CD4-positive, alpha-beta T cell (primary cell): ENCODE data around the gene FAM163B. TPM values are rescaled to one million over a fixed set of nuclear protein-coding genes. Genes with fewer than 3 reads are reported as not detected.

Source experiments
- ATAC-seq: fragments of 200-7000 bp; cut with Tn5 transposase; one replicate; pipeline ENCODE4 v1.10.0; 2022; ENCODE audit warnings: mild to moderate bottlenecking; ENCODE audit not compliant: poor library complexity
- CTCF ChIA-PET: fragments of 350-600 bp; sonication (Branson Sonifier 250); formaldehyde crosslinking; loops from one replicate; lab custom pipeline; 2021; ENCODE audit warnings: antibody characterized with exemption, inconsistent platforms; lab: Charles Lee
- POLR2A ChIA-PET: fragments of 350-600 bp; sonication (Branson Sonifier 250); formaldehyde crosslinking; loops from one replicate; lab custom pipeline; 2021; ENCODE audit warnings: antibody characterized with exemption, inconsistent platforms; lab: Charles Lee
- DNase-seq, 14 experiments: peaks; one replicate each; pipeline ENCODE4 v3.0.0-alpha.2; 2013 to 2020; ENCODE audit warnings: mixed read lengths in 2 of 14
- H3K27ac ChIP-seq, 2 donors: one replicate each; pipeline versions ENCODE4 v1.5.1 to v1.7.0; 2013; ENCODE audit warnings: low read length in 2 of 2, low read depth in 1 of 2, mild to moderate bottlenecking in 1 of 2
- H3K27me3 ChIP-seq, 2 experiments: 1 replicate in 1 of 2; 2 replicates in 1 of 2; pipeline versions ENCODE4 v1.6.1 to v1.7.0; 2013; ENCODE audit warnings: low read length in 2 of 2, control low read depth in 1 of 2, mild to moderate bottlenecking in 1 of 2, moderate library complexity in 1 of 2; ENCODE audit not compliant: insufficient read depth in 2 of 2, control insufficient read depth in 1 of 2
- H3K36me3 ChIP-seq: one replicate; pipeline ENCODE4 v1.6.1; 2013; ENCODE audit warnings: low read length, control low read depth; ENCODE audit not compliant: insufficient read depth
- H3K4me1 ChIP-seq: one replicate; pipeline ENCODE4 v1.6.1; 2013; ENCODE audit warnings: low read length, control low read depth; ENCODE audit not compliant: insufficient read depth
- H3K4me3 ChIP-seq: one replicate; pipeline ENCODE4 v1.5.1; 2013; ENCODE audit warnings: mild to moderate bottlenecking, low read length, moderate library complexity
- H3K9me3 ChIP-seq, 2 experiments: 1 replicate in 1 of 2; 2 replicates in 1 of 2; pipeline versions ENCODE4 v1.6.1 to v1.7.0; 2013; ENCODE audit warnings: low read length in 2 of 2, mild to moderate bottlenecking in 2 of 2, control low read depth in 1 of 2, moderate library complexity in 1 of 2; ENCODE audit not compliant: control insufficient read depth in 1 of 2, insufficient read depth in 1 of 2
- H3K27ac Mint-ChIP-seq: one replicate; pipeline ENCODE4 v1.8.0; 2020; ENCODE audit warnings: mixed read lengths
- H3K27me3 Mint-ChIP-seq: one replicate; pipeline ENCODE4 v1.8.0; 2021; ENCODE audit warnings: mixed read lengths
- H3K36me3 Mint-ChIP-seq: one replicate; pipeline ENCODE4 v1.8.0; 2021; ENCODE audit warnings: low read depth, mixed read lengths
- H3K4me1 Mint-ChIP-seq: one replicate; pipeline ENCODE4 v1.8.0; 2021; ENCODE audit warnings: low read depth, mixed read lengths
- H3K4me3 Mint-ChIP-seq: one replicate; pipeline ENCODE4 v1.8.0; 2020; ENCODE audit warnings: mild to moderate bottlenecking, mixed read lengths
- H3K9me3 Mint-ChIP-seq: one replicate; pipeline ENCODE4 v1.8.0; 2020; ENCODE audit warnings: mixed read lengths
- CTCF ChIP-seq: fragments of 200-600 bp; IDR thresholded peaks from one replicate; pipeline ENCODE4 v1.8.0; 2022; ENCODE audit warnings: antibody characterized with exemption, mild to moderate bottlenecking
- intact Hi-C, 2 experiments: fragments of 100-400 bp; cut with DNase I in 1 of 2; cut with micrococcal nuclease in 1 of 2; formaldehyde crosslinking; loops; one replicate each; pipeline versions ENCODE4 v1.15.1 to v1.9.0; 2023 to 2025; cut with DNase I, micrococcal nuclease
- total RNA-seq, 174 experiments: library from RNA in 2 of 174; stranded (reverse) in 2 of 174; gene quantifications; one replicate each; pipeline ENCODE4 v1.2.3 and lab custom pipeline; 2021 to 2026

Gene FAM163B
- total RNA-seq, 2 experiments from 2014 or later: not detected

GRCh38 chr9:133529457-133529856 is 79.7 kb downstream of the FAM163B start:
- CTCF ChIA-PET: no interaction called here
- no peaks in the 10 kb centered on the region for H3K36me3 Mint-ChIP-seq
- intact Hi-C loops: no loop called here
- H3K4me1 Mint-ChIP-seq: peaks cover 23% of the 10 kb centered on the region
- no peak for TF ChIP-seq CTCF
- H3K27me3 ChIP-seq: peaks cover 0 to 7% of the 10 kb centered on the region in 2 experiments
- no peaks in the 10 kb centered on the region for H3K9me3 ChIP-seq
- DNase-seq (no peak), ATAC-seq (no peak)
- H3K4me3 ChIP-seq: no peak overlapping the region
- no peak overlapping the region for H3K27ac ChIP-seq
- peaks cover 6% of the 10 kb centered on the region for H3K27me3 Mint-ChIP-seq
- H3K27ac Mint-ChIP-seq: no peak overlapping the region
- peaks cover 29% of the 10 kb centered on the region for H3K4me1 ChIP-seq
- no peaks in the 10 kb centered on the region for H3K9me3 Mint-ChIP-seq
- no peak overlapping the region for H3K4me3 Mint-ChIP-seq
- POLR2A ChIA-PET: no interaction called here
- H3K36me3 ChIP-seq: no peaks in the 10 kb centered on the region

- Mint-ChIP-seq H3K9me3 (no peaks in the 10 kb centered on the region), H3K4me1 (peaks cover 23% of the 10 kb centered on the region), H3K4me3 (no peak overlapping the region), H3K36me3 (no peaks in the 10 kb centered on the region), H3K27ac (no peak overlapping the region), H3K27me3 (peaks cover 6% of the 10 kb centered on the region)
- CTCF ChIA-PET: no interaction called here
- Histone ChIP-seq H3K4me1 (peaks cover 24% of the 10 kb centered on the region), H3K36me3 (no peaks in the 10 kb centered on the region), H3K4me3 (no peak overlapping the region), H3K27ac (no peak overlapping the region), H3K9me3 (no peaks in the 10 kb centered on the region), H3K27me3 (peaks cover 0 to 7% of the 10 kb centered on the region in 2 experiments)
- no peak for DNase-seq
- intact Hi-C loops: no loop called here
- no peak for TF ChIP-seq CTCF
- POLR2A ChIA-PET: no interaction called here
- no peak for ATAC-seq
Observed at GRCh38 chr9:133528876-133529241, 80.3 kb downstream of the FAM163B start.

- Mint-ChIP-seq H3K4me1 (peaks cover 18% of the 10 kb centered on the region), H3K4me3 (no peak overlapping the region)
Observed at GRCh38 chr9:133528001-133528875, 81.0 kb downstream of the FAM163B start.

More at GRCh38 chr9:133528001-133528875, 81.0 kb downstream of the FAM163B start:
- no peaks in the 10 kb centered on the region for H3K36me3 Mint-ChIP-seq
- Histone ChIP-seq H3K4me1 (peaks cover 18% of the 10 kb centered on the region), H3K36me3 (no peaks in the 10 kb centered on the region), H3K9me3 (no peaks in the 10 kb centered on the region), H3K27ac (no peak overlapping the region), H3K27me3 (peaks cover 0 to 3% of the 10 kb centered on the region in 2 experiments), H3K4me3 (no peak overlapping the region)
- ChIA-PET CTCF (no interaction called here), POLR2A (no interaction called here)
- no peak for ATAC-seq
- no peaks in the 10 kb centered on the region for H3K9me3 Mint-ChIP-seq
- H3K27me3 Mint-ChIP-seq: peaks cover 6% of the 10 kb centered on the region
- H3K27ac Mint-ChIP-seq: no peak overlapping the region
- no peak for TF ChIP-seq CTCF
- intact Hi-C loops: no loop called here
- no peak for DNase-seq
